Hematopoietic multipotent progenitor cell treated with erythropoietin and hydrocortisone succinate and interleukin-3 and kit ligand, for 6 days (in vitro differentiated cells): ENCODE data around the gene SORCS2.
A peak's percentile ranks its signal among the peaks of the same experiment; 100 is the strongest.

Experiments
- DNase-seq: peaks from one replicate; pipeline ENCODE4 v3.0.0-alpha.2; 2015

The SORCS2 gene

GRCh38 chr4:7631288-7632014, 439.1 kb downstream of the SORCS2 start:
- DNase-seq: no peak

GRCh38 chr4:7632341-7632740, 440.0 kb downstream of the SORCS2 start:
- no peak for DNase-seq

- no peak for DNase-seq
These were observed 440.6 kb downstream of the SORCS2 start for GRCh38 chr4:7632971-7633370.

- no peak for DNase-seq
These were observed 442.4 kb downstream of the SORCS2 start for GRCh38 chr4:7634661-7635251.

- DNase-seq: no peak
These were observed 443.3 kb downstream of the SORCS2 start for GRCh38 chr4:7635445-7636239.

- no peak for DNase-seq
These were observed 443.8 kb downstream of the SORCS2 start for GRCh38 chr4:7636240-7636508.

- DNase-seq: no peak
These were observed 444.8 kb downstream of the SORCS2 start for GRCh38 chr4:7637139-7637538.

- no peak for DNase-seq
These were observed 445.6 kb downstream of the SORCS2 start for GRCh38 chr4:7637971-7638370.

- DNase-seq: no peak
These were observed 446.2 kb downstream of the SORCS2 start for GRCh38 chr4:7638489-7638888.

- peak; percentile 46 for DNase-seq
These were observed 446.8 kb downstream of the SORCS2 start for GRCh38 chr4:7638984-7639789.

GRCh38 chr4:7640136-7640535, 447.8 kb downstream of the SORCS2 start:
- DNase-seq: no peak

- DNase-seq: no peak
These were observed 449.4 kb downstream of the SORCS2 start for GRCh38 chr4:7641712-7642111.

GRCh38 chr4:7642741-7643458, 450.6 kb downstream of the SORCS2 start:
- no peak for DNase-seq

- no peak for DNase-seq
These were observed 452.8 kb downstream of the SORCS2 start for GRCh38 chr4:7645158-7645557.

- no peak for DNase-seq
These were observed 453.6 kb downstream of the SORCS2 start for GRCh38 chr4:7645956-7646355.

GRCh38 chr4:7646384-7647061, 454.2 kb downstream of the SORCS2 start:
- no peak for DNase-seq

GRCh38 chr4:7647186-7647585, 454.8 kb downstream of the SORCS2 start:
- no peak for DNase-seq

- no peak for DNase-seq
These were observed 455.5 kb downstream of the SORCS2 start for GRCh38 chr4:7647600-7648543.

GRCh38 chr4:7648544-7649395, 456.4 kb downstream of the SORCS2 start:
- no peak for DNase-seq

- DNase-seq: no peak
These were observed 457.0 kb downstream of the SORCS2 start for GRCh38 chr4:7649411-7649740.
